ENCODE measurements around the gene MCC.

Gene MCC

GRCh38 chr5:113147537-113147936 is 340.7 kb downstream of the MCC start:
- Histone ChIP-seq H3K79me2 (ENCODE audit: insufficient read depth, low read length) (no peaks in the 10 kb centered on the region), H3K36me3 (ENCODE audit: low read length) (no peaks in the 10 kb centered on the region), H2AFZ (ENCODE audit: low read depth, low read length, severe bottlenecking) (no peak overlapping the region), H3K9me2 (replicated peaks; ENCODE audit: insufficient read depth, low read length) (no peaks in the 10 kb centered on the region), H3K4me2 (ENCODE audit: low read depth, low read length, poor library complexity, severe bottlenecking) (no peak overlapping the region), H3K9ac (ENCODE audit: low read length) (no peak overlapping the region), H3K27me3 (ENCODE audit: low read length) (no peaks in the 10 kb centered on the region), H3K9me3 (ENCODE audit: insufficient read depth, low read length) (no peaks in the 10 kb centered on the region), H3K4me3 (ENCODE audit: insufficient read depth, low read length, poor library complexity, severe bottlenecking) (no peak overlapping the region), H4K20me1 (ENCODE audit: low read depth, low read length) (no peaks in the 10 kb centered on the region), H3K27ac (ENCODE audit: low read depth, low read length) (no peak overlapping the region), H3F3A (ENCODE audit: insufficient read depth) (no peaks in the 10 kb centered on the region)
- no peak for TF ChIP-seq EZH2phosphoT487 (conservative IDR thresholded peaks at IDR 0.05; ENCODE audit: low read length)

GRCh38 chr5:113147101-113147508 is 341.1 kb downstream of the MCC start:
- no peaks in the 10 kb centered on the region for H3K9me3 ChIP-seq (ENCODE audit: insufficient read depth, low read length)
- no peak overlapping the region for H3K4me2 ChIP-seq (ENCODE audit: low read depth, low read length, poor library complexity, severe bottlenecking)
- no peaks in the 10 kb centered on the region for H3K36me3 ChIP-seq (ENCODE audit: low read length)
- no peak overlapping the region for H3K9ac ChIP-seq (ENCODE audit: low read length)
- no peaks in the 10 kb centered on the region for H3K27me3 ChIP-seq (ENCODE audit: low read length)
- no peaks in the 10 kb centered on the region for H4K20me1 ChIP-seq (ENCODE audit: low read depth, low read length)
- no peak overlapping the region for H3K27ac ChIP-seq (ENCODE audit: low read depth, low read length)
- H2AFZ ChIP-seq (ENCODE audit: low read depth, low read length, severe bottlenecking): no peak overlapping the region
- no peaks in the 10 kb centered on the region for H3K9me2 ChIP-seq (replicated peaks; ENCODE audit: insufficient read depth, low read length)
- H3K79me2 ChIP-seq (ENCODE audit: insufficient read depth, low read length): no peaks in the 10 kb centered on the region
- H3K4me3 ChIP-seq (ENCODE audit: insufficient read depth, low read length, poor library complexity, severe bottlenecking): no peak overlapping the region
- no peaks in the 10 kb centered on the region for H3F3A ChIP-seq (ENCODE audit: insufficient read depth)
- TF ChIP-seq EZH2phosphoT487 (conservative IDR thresholded peaks at IDR 0.05; ENCODE audit: low read length): no peak
- TF ChIP-seq CTCF (IDR thresholded peaks at IDR 0.05; ENCODE audit: insufficient read depth, low read length, poor library complexity, severe bottlenecking): no peak

- Histone ChIP-seq H3K4me2 (ENCODE audit: low read depth, low read length, poor library complexity, severe bottlenecking) (no peak overlapping the region), H3K79me2 (ENCODE audit: insufficient read depth, low read length) (no peaks in the 10 kb centered on the region), H3K27me3 (ENCODE audit: low read length) (no peaks in the 10 kb centered on the region), H3K9me2 (replicated peaks; ENCODE audit: insufficient read depth, low read length) (no peaks in the 10 kb centered on the region), H2AFZ (ENCODE audit: low read depth, low read length, severe bottlenecking) (no peak overlapping the region), H3K4me3 (ENCODE audit: insufficient read depth, low read length, poor library complexity, severe bottlenecking) (no peak overlapping the region), H3K9ac (ENCODE audit: low read length) (no peak overlapping the region), H3K36me3 (ENCODE audit: low read length) (no peaks in the 10 kb centered on the region), H3K27ac (ENCODE audit: low read depth, low read length) (no peak overlapping the region), H4K20me1 (ENCODE audit: low read depth, low read length) (no peaks in the 10 kb centered on the region), H3K9me3 (ENCODE audit: insufficient read depth, low read length) (no peaks in the 10 kb centered on the region), H3F3A (ENCODE audit: insufficient read depth) (no peaks in the 10 kb centered on the region)
- TF ChIP-seq EZH2phosphoT487 (conservative IDR thresholded peaks at IDR 0.05; ENCODE audit: low read length) (no peak), CTCF (IDR thresholded peaks at IDR 0.05; ENCODE audit: insufficient read depth, low read length, poor library complexity, severe bottlenecking) (no peak)
Measured at GRCh38 chr5:113145757-113146387, 342.4 kb downstream of the MCC start.

- Histone ChIP-seq H3K79me2 (ENCODE audit: insufficient read depth, low read length) (no peaks in the 10 kb centered on the region), H3K9ac (ENCODE audit: low read length) (no peak overlapping the region), H3K4me3 (ENCODE audit: insufficient read depth, low read length, poor library complexity, severe bottlenecking) (no peak overlapping the region), H3F3A (ENCODE audit: insufficient read depth) (no peaks in the 10 kb centered on the region), H3K9me2 (replicated peaks; ENCODE audit: insufficient read depth, low read length) (no peaks in the 10 kb centered on the region), H3K27me3 (ENCODE audit: low read length) (no peaks in the 10 kb centered on the region), H3K9me3 (ENCODE audit: insufficient read depth, low read length) (no peaks in the 10 kb centered on the region), H3K27ac (ENCODE audit: low read depth, low read length) (no peak overlapping the region), H2AFZ (ENCODE audit: low read depth, low read length, severe bottlenecking) (no peak overlapping the region), H4K20me1 (ENCODE audit: low read depth, low read length) (no peaks in the 10 kb centered on the region), H3K36me3 (ENCODE audit: low read length) (no peaks in the 10 kb centered on the region), H3K4me2 (ENCODE audit: low read depth, low read length, poor library complexity, severe bottlenecking) (no peak overlapping the region)
- no peak for TF ChIP-seq EZH2phosphoT487 (conservative IDR thresholded peaks at IDR 0.05; ENCODE audit: low read length)
- TF ChIP-seq CTCF (IDR thresholded peaks at IDR 0.05; ENCODE audit: insufficient read depth, low read length, poor library complexity, severe bottlenecking): no peak
Measured at GRCh38 chr5:113142186-113142585, 346.1 kb downstream of the MCC start.
